ENCODE results near the gene HASPIN. TPM values are rescaled to one million over a fixed set of nuclear protein-coding genes. Genes with fewer than 3 reads are reported as not detected.
A peak's percentile ranks its signal among the peaks of the same experiment; 100 is the strongest.

The HASPIN gene
- total and polyA plus RNA-seq, 10 donors = 0.74 to 4.7 (median 2.4) TPM

- no peak for TF ChIP-seq POLR2AphosphoS5 (IDR thresholded peaks at IDR 0.05)
- TF ChIP-seq POLR2A (IDR thresholded peaks at IDR 0.05) = no peak
- TF ChIP-seq CTCF (IDR thresholded peaks at IDR 0.05 in 8 of 11, conservative IDR thresholded peaks at IDR 0.05 in 3 of 11) = no peak
- no peak overlapping the region for H3K27ac ChIP-seq
- intact Hi-C loops (cut with DNase I; ENCODE audit: low total_unique reads) = no loop called here
- no peak for DNase-seq
- H3K36me3 ChIP-seq = peaks cover 0 to 87% (median 63%) of the 10 kb centered on the region in 6 donors
- WGBS, 5 donors = 88 to 99% (median 91%) methylated on average over 8 of the region's 8 CpGs
- no peak overlapping the region for H3K4me3 ChIP-seq
- H3K9me3 ChIP-seq = no peaks in the 10 kb centered on the region
- no peaks in the 10 kb centered on the region for H3K27me3 ChIP-seq (replicated peaks in 1 of 7)
- H3K4me1 ChIP-seq = peaks cover 23 to 94% (median 49%) of the 10 kb centered on the region in 6 donors
These were observed 8.4 kb upstream of the HASPIN start for GRCh38 chr17:3715296-3715695.

GRCh38 chr17:3718201-3718600, 5.5 kb upstream of the HASPIN start:
- TF ChIP-seq POLR2AphosphoS5 (IDR thresholded peaks at IDR 0.05) (peak in 1 of 3 donors; percentile 13), CTCF (IDR thresholded peaks at IDR 0.05 in 8 of 11, conservative IDR thresholded peaks at IDR 0.05 in 3 of 11) (no peak)
- Histone ChIP-seq H3K27me3 (replicated peaks in 1 of 7) (no peaks in the 10 kb centered on the region), H3K9me3 (no peaks in the 10 kb centered on the region), H3K4me1 (peaks cover 29 to 94% (median 51%) of the 10 kb centered on the region in 6 donors), H3K4me3 (no peak overlapping the region), H3K36me3 (peaks cover 0 to 86% (median 59%) of the 10 kb centered on the region in 6 donors), H3K27ac (peak overlapping the region in 2 of 8 donors; percentile 5 to 48)
- no peak for DNase-seq
- WGBS, 5 donors = 67 to 93% (median 78%) methylated on average over 4 of the region's 4 CpGs
- intact Hi-C loops (cut with DNase I; ENCODE audit: low total_unique reads) = no loop called here

- intact Hi-C loops (cut with DNase I; ENCODE audit: low total_unique reads) = no loop called here
- Histone ChIP-seq H3K27me3 (replicated peaks in 1 of 7) (no peaks in the 10 kb centered on the region), H3K4me3 (no peak overlapping the region), H3K9me3 (no peaks in the 10 kb centered on the region), H3K4me1 (peaks cover 31 to 90% (median 54%) of the 10 kb centered on the region in 6 donors), H3K27ac (peak overlapping the region in 5 of 8 donors; percentile 42 to 86 (median 59)), H3K36me3 (peaks cover 0 to 77% (median 52%) of the 10 kb centered on the region in 6 donors)
- no peak for DNase-seq
- TF ChIP-seq POLR2A (IDR thresholded peaks at IDR 0.05) = no peak
- TF ChIP-seq CTCF (IDR thresholded peaks at IDR 0.05 in 8 of 11, conservative IDR thresholded peaks at IDR 0.05 in 3 of 11) = no peak
- no peak for TF ChIP-seq POLR2AphosphoS5 (IDR thresholded peaks at IDR 0.05)
These were observed 4.4 kb upstream of the HASPIN start for GRCh38 chr17:3719265-3719664.

DNA sequence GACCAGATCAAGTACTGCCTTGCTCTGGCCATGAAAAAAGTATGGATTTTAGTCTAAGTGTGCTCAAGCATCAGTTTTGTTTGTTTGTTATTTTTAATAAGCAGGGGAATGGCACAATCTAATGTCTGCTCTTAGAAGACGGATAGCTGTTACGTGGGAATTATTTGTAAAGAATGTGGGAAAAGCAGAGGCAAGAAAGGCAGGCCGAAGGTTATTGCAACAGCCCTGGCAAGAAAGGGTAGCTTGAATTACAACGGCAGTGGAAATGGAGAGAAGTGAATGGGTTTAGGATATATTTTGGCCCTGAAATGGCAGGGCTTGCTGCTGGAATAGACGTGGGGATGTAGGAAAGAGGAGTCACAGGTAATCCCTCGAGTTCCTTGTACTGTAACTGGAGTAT, 987 bp upstream of the HASPIN start:
- Histone ChIP-seq H3K27me3 (replicated peaks in 1 of 7) (no peaks in the 10 kb centered on the region), H3K4me1 (peaks cover 35 to 96% (median 77%) of the 10 kb centered on the region in 6 donors), H3K9me3 (no peaks in the 10 kb centered on the region), H3K4me3 (peak overlapping the region; percentile 76 to 99 (median 94)), H3K36me3 (peaks cover 0 to 45% (median 19%) of the 10 kb centered on the region in 6 donors), H3K27ac (peak overlapping the region in 6 of 8 donors; percentile 81 to 95 (median 92))
- TF ChIP-seq POLR2A (IDR thresholded peaks at IDR 0.05) = no peak
- no peak for TF ChIP-seq POLR2AphosphoS5 (IDR thresholded peaks at IDR 0.05)
- TF ChIP-seq CTCF (IDR thresholded peaks at IDR 0.05 in 8 of 11, conservative IDR thresholded peaks at IDR 0.05 in 3 of 11) = no peak
- no peak for DNase-seq
- intact Hi-C loops (cut with DNase I; ENCODE audit: low total_unique reads) = no loop called here
- 33 to 41% (median 38%) methylated on average over 6 of the region's 6 CpGs for WGBS, 5 donors

Measured in spleen (tissue), 11 donors.